Frontal cortex (tissue), 4 donors: ENCODE results near the gene RHOBTB3. TPM values are rescaled to one million over a fixed set of nuclear protein-coding genes. Genes with fewer than 3 reads are reported as not detected.
"Not testable (repeated sequence)": the region's sequence is repeated elsewhere in the genome, so short reads cannot be mapped to it uniquely, and the experiment has no call there.

Experiments used
- DNase-seq, 2 donors: peaks; one replicate each; pipeline ENCODE4 v3.0.0; 2012; ENCODE audit warnings: low spot score in 2 of 2
- FAIRE-seq: peaks from 2 replicates; lab custom pipeline; 2012; peaks lifted over from hg19 to GRCh38; lab: Jason Lieb, UNC
- total RNA-seq: library from RNA; depleted of rRNA; stranded (reverse); fragments of >200 nt; gene quantifications from one replicate; pipeline ENCODE4 v1.2.3, GENCODE V29; 2014
- donor health status: control.
- donor health status: control.
- donor health status: control.

Gene RHOBTB3
- total RNA-seq, 1 donor from 2014 or later, result 312 TPM

- DNase-seq (no peak), FAIRE-seq (no peak)
These were observed 18.7 kb upstream of the RHOBTB3 start for GRCh38 chr5:95712347-95712958.

DNA sequence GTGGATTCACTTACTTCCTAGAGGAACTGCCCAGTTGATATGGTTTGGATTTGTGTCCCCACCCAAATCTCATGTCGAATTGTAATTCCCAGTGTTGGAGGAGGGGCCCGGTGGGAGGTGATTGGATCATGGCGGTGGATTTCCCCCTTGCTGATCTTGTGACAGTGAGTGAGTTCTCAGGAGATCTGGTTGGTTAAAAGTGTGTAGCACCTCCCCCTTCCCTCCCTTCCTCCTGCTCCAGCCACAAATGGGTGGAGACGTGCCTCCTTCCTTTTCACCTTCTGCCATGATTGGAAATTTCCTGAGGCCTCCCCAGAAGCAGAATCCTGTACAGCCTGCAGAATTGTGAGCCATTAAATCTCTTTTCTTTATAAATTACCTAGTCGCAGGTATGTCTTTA lies 17.9 kb upstream of the RHOBTB3 start:
- DNase-seq, FAIRE-seq: not testable (repeated sequence)

DNA sequence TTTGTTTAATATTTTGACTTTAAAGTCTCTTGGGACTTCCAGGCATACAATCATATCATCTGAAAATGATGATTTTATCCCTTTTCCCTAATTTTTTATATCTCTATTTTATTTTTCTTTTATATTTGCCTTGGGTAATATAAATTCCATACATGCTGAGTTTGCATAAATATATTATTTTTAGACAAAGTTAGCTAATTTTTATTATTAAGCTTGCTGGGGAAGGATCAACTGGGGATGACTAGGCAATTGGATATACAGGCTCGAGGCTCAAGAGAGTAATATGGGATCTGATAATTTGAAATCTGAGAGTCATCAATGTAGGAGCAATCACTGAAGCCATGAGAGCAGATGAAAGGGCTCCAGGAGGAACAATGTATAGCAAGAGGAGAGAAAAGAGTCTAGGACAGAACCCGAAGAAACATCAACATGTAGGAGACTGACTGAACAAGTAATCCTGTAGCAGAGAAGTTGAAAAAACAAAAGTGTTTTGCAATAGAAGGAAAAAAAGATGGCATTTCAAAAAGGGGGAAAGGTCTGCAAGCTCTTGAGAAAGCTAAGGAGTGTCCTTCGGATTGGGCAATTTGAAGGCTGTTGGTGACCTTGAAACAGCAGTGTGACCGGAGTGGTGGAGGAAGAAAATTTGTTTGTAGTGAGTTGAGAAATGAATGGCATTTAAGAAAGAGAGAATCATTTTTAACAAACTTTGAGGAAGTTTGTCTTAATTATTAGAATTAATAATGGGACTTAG lies 17.0 kb upstream of the RHOBTB3 start:
- FAIRE-seq (no peak), DNase-seq (no peak)

DNA sequence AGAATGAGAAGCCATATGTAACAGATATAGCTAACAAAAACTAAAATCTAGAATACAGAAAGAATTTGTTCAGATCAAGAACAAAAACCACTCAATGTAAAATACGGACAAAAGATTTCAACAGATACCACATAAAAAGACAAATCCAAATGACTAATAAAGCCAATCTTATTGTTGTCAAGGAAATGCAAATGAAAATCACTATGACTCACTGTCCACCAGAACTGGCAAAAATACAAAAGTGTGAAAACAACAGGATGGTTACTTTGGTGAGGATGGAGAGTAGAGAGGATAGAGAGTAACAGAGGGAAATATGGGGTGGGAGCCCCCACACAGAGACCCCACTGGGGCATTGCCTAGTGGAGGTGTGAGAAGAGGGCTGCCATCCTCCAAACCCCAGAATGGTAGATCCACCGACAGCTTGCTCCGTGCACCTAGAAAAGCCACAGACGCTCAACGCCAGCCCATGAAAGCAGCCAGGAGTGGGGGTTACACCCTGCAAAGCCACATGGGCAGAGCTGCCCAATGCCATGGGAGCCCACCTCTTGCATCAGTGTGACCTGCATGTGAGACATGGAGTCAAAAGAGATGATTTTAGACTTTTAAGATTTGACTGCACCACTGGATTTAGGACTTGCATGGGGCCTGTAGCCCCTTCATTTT lies 15.2 kb upstream of the RHOBTB3 start:
- DNase-seq (no peak), FAIRE-seq (no peak)

DNA sequence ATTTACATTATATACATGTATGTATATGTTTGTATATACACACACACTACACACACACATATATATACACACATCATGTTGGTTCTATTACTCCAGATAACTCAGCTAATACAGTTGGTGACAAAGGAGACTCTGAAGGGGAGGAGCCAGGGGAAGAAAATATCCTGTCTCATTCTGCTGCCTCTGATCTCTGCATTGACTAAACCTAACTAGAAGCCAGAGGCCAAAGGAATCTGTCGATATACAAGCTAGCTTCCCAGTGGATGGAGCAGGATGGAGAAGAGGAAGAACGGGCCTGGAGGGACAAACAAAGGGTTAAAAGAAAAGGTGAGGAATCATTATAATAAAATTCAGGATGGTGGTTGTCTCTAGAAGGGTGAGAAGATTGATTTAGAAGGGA lies 13.7 kb upstream of the RHOBTB3 start:
- FAIRE-seq (no peak), DNase-seq (no peak)

GRCh38 chr5:95718203-95718602 lies 12.9 kb upstream of the RHOBTB3 start:
- no peak for DNase-seq
- FAIRE-seq, result no peak

DNA sequence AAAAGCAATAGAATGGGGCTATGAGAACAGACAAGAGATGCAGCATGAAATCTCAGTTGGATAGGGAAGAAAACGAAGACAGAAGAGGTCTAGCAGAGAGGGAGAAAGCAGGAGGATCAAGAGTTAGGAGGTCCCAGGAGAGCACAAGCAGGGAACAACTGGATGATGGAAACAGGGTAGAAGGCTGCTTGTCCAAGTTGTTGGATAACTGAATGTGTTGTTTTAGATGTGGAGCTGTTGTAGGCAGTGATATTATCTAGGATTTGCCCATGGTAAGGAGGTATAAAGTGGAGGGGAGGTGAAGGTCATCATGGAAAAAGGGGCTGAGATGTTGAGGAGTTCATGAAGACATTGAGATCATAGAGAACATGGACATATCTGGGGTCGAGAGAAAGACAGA lies 12.4 kb upstream of the RHOBTB3 start:
- FAIRE-seq, result no peak
- no peak for DNase-seq

GRCh38 chr5:95720094-95720786 lies 10.9 kb upstream of the RHOBTB3 start:
- DNase-seq (no peak), FAIRE-seq (no peak)

DNA sequence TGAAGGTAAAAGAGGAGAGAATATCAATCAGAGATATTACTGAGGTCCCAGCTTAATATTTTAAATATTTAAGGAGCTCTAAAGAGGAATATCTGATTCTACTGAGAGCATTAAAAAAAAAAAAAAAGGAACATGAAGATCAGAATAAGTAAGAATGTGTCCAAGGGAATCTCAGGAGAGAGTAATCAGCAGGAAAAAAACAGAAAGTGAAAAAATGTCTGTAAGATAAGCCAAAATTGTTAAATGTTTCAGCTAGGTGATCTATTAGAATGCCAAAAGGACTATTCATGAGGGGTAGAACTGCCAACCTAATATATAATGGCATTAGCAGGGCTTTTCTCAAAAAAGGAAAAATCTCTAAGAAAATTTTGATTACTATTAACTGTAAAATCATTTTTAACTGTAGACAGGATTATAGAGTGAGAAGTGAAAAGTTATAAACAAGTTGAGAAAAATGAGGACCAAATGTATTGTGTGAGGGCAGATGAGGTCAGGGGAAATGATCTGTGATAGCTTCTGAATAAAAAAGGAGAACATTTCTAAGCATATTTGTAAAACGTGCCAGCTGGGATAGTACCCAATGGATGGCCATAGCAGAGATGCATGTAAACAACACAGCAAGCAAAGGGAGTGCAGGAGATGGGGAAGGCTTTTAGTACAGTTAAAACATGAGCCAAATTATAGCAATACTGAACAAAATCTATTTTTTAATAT lies 9.4 kb upstream of the RHOBTB3 start:
- FAIRE-seq (no peak), DNase-seq (no peak)

- FAIRE-seq (no peak), DNase-seq (no peak)
These were observed 7.3 kb upstream of the RHOBTB3 start for GRCh38 chr5:95723632-95724369.

DNA sequence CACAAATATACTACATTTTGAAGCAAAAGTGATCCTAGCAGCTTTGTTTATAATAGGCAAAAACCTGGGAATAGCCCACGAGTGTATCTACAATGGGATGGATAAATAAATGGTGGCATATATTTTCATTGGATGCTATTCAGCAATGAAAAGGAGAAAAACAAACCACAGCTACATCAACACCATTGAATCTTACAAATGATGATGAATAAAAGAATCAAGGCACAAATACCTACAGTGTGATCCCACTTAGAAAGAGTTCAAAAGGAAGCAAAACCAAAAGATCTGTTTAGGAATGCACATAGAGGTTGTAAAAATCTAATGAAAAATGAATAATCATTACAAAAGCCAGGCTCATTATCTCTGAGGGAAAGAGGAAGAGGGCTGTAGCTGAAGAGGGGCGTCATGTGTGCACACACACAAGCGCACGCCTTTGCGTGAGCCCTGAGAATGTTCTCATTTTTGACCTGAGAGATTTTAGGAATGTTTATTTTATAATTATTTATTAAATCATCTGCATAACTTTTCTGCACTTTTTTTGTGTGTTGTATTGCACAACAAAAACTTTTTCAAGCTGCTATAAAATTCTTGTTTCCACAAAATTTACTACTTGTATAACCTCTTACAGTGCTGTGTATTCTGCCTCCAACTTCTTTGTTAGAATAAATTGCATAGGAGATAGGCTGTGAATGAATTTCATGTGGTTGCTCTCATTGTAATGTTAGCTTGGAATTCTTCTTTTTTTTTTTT lies 5.9 kb upstream of the RHOBTB3 start:
- FAIRE-seq (no peak), DNase-seq (no peak)

- FAIRE-seq (no peak), DNase-seq (no peak)
These were observed 5.0 kb upstream of the RHOBTB3 start for GRCh38 chr5:95725937-95726810.

GRCh38 chr5:95726811-95727763 lies 4.0 kb upstream of the RHOBTB3 start:
- no peak for FAIRE-seq
- DNase-seq, result no peak

DNA sequence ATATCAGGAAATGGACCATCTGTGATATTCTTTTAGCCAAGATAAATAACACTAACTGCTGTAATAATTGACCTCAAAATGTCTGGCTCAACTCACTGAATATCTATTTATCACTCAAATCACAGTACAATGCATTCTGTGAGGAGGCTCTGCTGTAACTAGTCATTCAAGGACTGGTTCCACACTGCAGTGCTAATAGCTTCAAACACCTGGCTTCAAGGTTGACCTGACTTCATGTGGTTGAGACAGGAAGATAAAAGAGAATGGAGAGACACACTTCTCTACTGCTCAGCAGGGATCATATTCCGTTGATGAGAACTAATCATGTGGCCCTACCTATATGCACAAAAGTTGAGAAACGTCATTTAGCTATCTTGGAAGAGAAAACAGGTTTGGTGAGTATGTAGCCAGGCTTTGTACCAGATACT lies 3.4 kb upstream of the RHOBTB3 start:
- no peak for FAIRE-seq
- DNase-seq, result no peak

- FAIRE-seq (no peak), DNase-seq (no peak)
These were observed 2.5 kb upstream of the RHOBTB3 start for GRCh38 chr5:95728494-95729114.
